ENCODE results near the gene MUC15. TPM values are rescaled to one million over a fixed set of nuclear protein-coding genes. Genes with fewer than 3 reads are reported as not detected.

Gene MUC15, protein sequence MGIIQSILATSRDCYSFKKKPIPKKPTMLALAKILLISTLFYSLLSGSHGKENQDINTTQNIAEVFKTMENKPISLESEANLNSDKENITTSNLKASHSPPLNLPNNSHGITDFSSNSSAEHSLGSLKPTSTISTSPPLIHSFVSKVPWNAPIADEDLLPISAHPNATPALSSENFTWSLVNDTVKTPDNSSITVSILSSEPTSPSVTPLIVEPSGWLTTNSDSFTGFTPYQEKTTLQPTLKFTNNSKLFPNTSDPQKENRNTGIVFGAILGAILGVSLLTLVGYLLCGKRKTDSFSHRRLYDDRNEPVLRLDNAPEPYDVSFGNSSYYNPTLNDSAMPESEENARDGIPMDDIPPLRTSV
- not detected in 2 replicates for total RNA-seq (2014; rRNA removed)
- not detected for Bru-seq, nascent RNA
- BruChase-seq, experiment 1, labeled RNA remaining after a 6-hour chase: percentile 13 among the genes with signal in this experiment
- percentile 11 among the genes with signal in this experiment for BruChase-seq, experiment 2, labeled RNA remaining after a 2-hour chase
- long read RNA-seq: 0 reads

GRCh38 chr11:26571861-26572654, at the start of gene MUC15:
MUC15 (minus strand) TSS chr11:26572263; CDS start chr11:26567094, 5,169 bp downstream.
- TF ChIP-seq EZH2phosphoT487 (IDR thresholded peaks at IDR 0.05; ENCODE audit: borderline replicate concordance, low read length): no peak
- TF ChIP-seq CTCF (conservative IDR thresholded peaks at IDR 0.05; ENCODE audit: low read depth, low read length): no peak
- no peak for TF ChIP-seq EZH2 (IDR thresholded peaks at IDR 0.05; ENCODE audit: low read length, unreplicated experiment)
- no peak for DNase-seq
- no peaks in the 10 kb centered on the region for H3K4me1 ChIP-seq (ENCODE audit: insufficient read depth, low read length)
- H3K9ac ChIP-seq (ENCODE audit: low read length): no peak within 1 kb of the TSS
- H3K4me3 ChIP-seq (ENCODE audit: low read length): no peak within 1 kb of the TSS
- ATAC-seq: no peak
- no peaks in the 10 kb centered on the region for H3K36me3 ChIP-seq (ENCODE audit: low read depth, low read length)
- no peaks in the 10 kb centered on the region for H3K9me2 ChIP-seq (replicated peaks; ENCODE audit: low read length)
- H2AFZ ChIP-seq (ENCODE audit: low read length): no peak within 1 kb of the TSS
- CTCF ChIA-PET: no interaction called here
- H3K27me3 ChIP-seq (ENCODE audit: low read length): peaks cover 30% of the 10 kb centered on the region
- no TSS peak for BruUV-seq (replicated peaks)
- H3K4me2 ChIP-seq (ENCODE audit: low read length): no peak within 1 kb of the TSS
- no peak within 1 kb of the TSS for H3K27ac ChIP-seq (ENCODE audit: low read length)
- no peaks in the 10 kb centered on the region for H4K20me1 ChIP-seq (ENCODE audit: low read length)
- POLR2A ChIA-PET (ENCODE audit: unreplicated experiment): no interaction called here
- no peaks in the 10 kb centered on the region for H3K79me2 ChIP-seq (ENCODE audit: low read length)
- intact Hi-C loops (cut with micrococcal nuclease): no loop called here
- no peaks in the 10 kb centered on the region for H3K9me3 ChIP-seq (ENCODE audit: low read length)
- H3F3A ChIP-seq (ENCODE audit: low read length, unreplicated experiment): no peaks in the 10 kb centered on the region

DNA sequence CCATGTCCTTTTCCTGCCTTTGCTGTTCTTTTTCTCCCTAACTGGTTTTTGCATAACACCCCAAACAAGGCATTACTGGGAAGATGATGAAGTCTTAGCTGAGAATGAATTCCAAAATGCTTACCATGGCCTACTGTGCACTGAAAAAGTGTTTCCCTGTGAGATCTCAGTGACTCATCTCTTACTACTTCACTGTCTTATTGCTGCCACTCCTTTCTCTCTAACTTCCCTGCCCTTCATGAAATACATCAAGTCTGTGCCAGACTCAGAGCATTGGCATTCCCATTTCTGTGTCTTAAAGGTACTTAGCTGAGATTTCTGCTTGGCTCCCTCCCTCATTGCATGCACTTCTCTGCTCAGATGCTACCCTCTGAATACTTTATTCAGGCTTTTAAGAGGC, 49.1 kb upstream of the MUC15 start:
- H3K9me2 ChIP-seq (replicated peaks; ENCODE audit: low read length): no peaks in the 10 kb centered on the region
- ChIA-PET CTCF (no interaction called here), POLR2A (ENCODE audit: unreplicated experiment) (no interaction called here)
- no peaks in the 10 kb centered on the region for H3F3A ChIP-seq (ENCODE audit: low read length, unreplicated experiment)
- DNase-seq (peak; percentile 37), ATAC-seq (no peak)
- no peaks in the 10 kb centered on the region for H3K79me2 ChIP-seq (ENCODE audit: low read length)
- H3K4me2 ChIP-seq (ENCODE audit: low read length): no peak overlapping the region
- peak overlapping the region; percentile 42 for H3K27ac ChIP-seq (ENCODE audit: low read length)
- no peaks in the 10 kb centered on the region for H3K9me3 ChIP-seq (ENCODE audit: low read length)
- H3K27me3 ChIP-seq (ENCODE audit: low read length): no peaks in the 10 kb centered on the region
- H3K4me1 ChIP-seq (ENCODE audit: insufficient read depth, low read length): no peaks in the 10 kb centered on the region
- no peaks in the 10 kb centered on the region for H3K36me3 ChIP-seq (ENCODE audit: low read depth, low read length)
- no peaks in the 10 kb centered on the region for H4K20me1 ChIP-seq (ENCODE audit: low read length)
- intact Hi-C loops (cut with micrococcal nuclease): no loop called here
- no peak overlapping the region for H3K4me3 ChIP-seq (ENCODE audit: low read length)
- no peak overlapping the region for H3K9ac ChIP-seq (ENCODE audit: low read length)
- TF ChIP-seq EZH2 (IDR thresholded peaks at IDR 0.05; ENCODE audit: low read length, unreplicated experiment) (no peak), CTCF (conservative IDR thresholded peaks at IDR 0.05; ENCODE audit: low read depth, low read length) (no peak), EZH2phosphoT487 (IDR thresholded peaks at IDR 0.05; ENCODE audit: borderline replicate concordance, low read length) (no peak)
- no TSS peak for BruUV-seq (replicated peaks)
- no peak overlapping the region for H2AFZ ChIP-seq (ENCODE audit: low read length)

All from PC-3 (cell line).